Endometrial microvascular endothelial cells (primary cell): Measurements from ENCODE around the gene CYP2C8. TPM values are rescaled to one million over a fixed set of nuclear protein-coding genes. Genes with fewer than 3 reads are reported as not detected.
"Not testable (repeated sequence)": the region's sequence is repeated elsewhere in the genome, so short reads cannot be mapped to it uniquely, and the experiment has no call there.

ENCODE experiments used
- in situ Hi-C: cut with HindIII; loops from 2 replicates; pipeline ENCODE4 v1.10.0; 2017; ENCODE audit warnings: low sequenced_read_pairs, low pct_unique_long_range_greater_than_20kb; ENCODE audit errors: inconsistent ontology term
- total RNA-seq: library from RNA; depleted of rRNA; stranded (reverse); fragments of >200 nt; gene quantifications from one replicate; pipeline ENCODE4 v1.2.3, GENCODE V29; 2015; ENCODE audit errors: inconsistent ontology term

Gene CYP2C8
- not detected for total RNA-seq

DNA sequence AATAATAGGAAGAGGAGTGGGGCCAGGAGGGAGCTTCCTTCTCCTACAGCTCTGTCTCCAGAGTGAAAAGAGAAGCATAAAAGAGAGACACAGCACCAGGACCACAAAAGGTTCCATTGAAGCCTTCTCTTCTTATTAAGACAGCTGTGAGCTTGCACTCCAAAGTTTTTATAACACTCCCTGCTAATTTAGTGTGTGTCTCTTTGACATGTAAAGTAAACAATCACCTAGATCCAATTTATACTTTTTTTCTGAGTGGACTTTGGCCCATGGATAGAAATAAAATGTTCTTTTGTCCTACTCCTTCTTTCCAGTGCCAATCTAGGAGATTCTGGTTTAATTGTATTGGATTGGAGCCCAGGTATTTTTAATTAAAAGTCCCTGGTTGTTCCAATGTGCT lies at the start of gene CYP2C8:
TSS of gene CYP2C8 (minus strand) at position 212 of the 400 bp plus-strand sequence. CDS start at position 117, 95 bp downstream.
- in situ Hi-C loops = no loop called here

DNA sequence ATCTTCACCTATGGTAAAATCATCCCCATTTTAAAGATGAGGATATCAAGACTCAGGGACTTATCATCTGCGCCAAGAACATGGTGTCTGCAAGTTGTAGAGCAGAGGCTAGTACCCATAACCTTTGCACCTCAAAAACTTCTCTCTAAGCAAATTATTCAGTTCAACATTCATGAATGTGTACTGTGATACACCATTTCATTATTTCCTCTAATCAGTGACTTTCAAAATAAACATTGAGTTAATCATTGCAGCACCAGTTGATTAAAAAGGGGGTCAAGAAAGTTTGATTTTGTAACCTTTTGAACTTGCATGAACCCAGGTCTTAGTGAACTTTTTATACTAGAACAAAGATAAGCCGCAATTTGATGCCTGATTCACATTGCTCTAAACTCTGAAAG lies 47.6 kb upstream of the CYP2C8 start:
- in situ Hi-C loops = no loop called here

- in situ Hi-C loops = not testable (repeated sequence)
These were observed 41.5 kb upstream of the CYP2C8 start for GRCh38 chr10:95110823-95111222.

DNA sequence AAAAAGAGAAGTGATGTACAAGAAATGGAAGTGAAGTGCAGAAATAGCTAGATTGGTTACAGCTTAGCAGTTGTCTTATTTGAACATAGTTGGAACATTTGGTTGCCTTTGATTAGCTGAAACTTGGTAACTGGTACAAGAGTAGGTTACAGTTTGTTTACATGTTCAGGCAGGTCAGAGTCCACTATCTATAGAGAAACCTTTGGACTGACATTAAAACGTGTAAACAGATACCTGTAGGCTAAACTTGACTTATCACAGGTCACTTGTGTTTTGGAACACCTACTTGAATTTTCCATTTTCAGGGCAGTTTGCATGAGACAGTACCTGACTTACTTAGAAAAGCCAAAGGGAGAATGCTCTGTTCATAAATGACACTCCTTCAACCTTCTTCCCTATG lies 28.5 kb upstream of the CYP2C8 start:
- in situ Hi-C loops = no loop called here

DNA sequence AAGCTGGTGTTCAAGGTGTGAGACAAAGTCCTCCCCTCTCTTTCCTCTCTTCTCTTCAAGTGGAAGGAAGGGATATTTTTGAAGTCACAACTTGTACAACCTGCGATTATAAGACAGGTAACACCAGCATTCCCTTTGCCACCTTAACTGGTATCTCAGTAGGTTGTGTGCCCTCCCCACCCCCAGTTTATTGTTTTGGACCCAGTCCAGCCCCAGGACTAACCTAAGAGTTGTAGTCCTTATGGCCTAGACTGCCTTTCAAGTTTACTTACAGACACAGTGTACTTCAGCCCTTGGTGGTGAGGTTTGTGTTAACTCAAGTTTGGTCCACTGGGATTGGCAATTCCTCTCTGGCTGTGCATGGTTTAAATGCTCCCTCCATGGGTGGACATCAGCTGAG lies 26.8 kb upstream of the CYP2C8 start:
- in situ Hi-C loops = no loop called here

GRCh38 chr10:95079626-95080025 lies 10.3 kb upstream of the CYP2C8 start:
- in situ Hi-C loops = not testable (repeated sequence)

DNA sequence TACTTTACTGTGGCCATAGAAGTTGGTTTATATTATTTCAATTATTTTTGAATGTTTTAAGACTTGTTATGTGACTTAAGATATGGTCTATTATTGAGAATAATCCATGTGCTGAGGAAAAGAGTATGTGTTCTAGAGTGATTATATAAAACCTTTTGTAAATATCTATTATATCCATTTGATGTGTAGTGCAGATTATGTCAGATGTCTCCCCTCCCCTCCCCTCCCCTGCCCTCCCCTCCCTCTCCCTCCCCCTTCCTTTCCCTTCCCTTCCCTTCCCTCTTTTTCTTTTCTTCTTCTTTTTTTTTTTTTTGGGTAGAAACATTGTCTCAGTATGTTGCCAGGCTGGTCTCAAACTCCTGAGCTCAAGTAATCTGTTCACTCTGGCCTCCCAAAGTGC lies 8.3 kb upstream of the CYP2C8 start:
- in situ Hi-C loops = no loop called here

- in situ Hi-C loops = no loop called here
These were observed 1.9 kb upstream of the CYP2C8 start for GRCh38 chr10:95071107-95071660.

GRCh38 chr10:95064125-95064524 lies 5.2 kb downstream of the CYP2C8 start:
- in situ Hi-C loops = not testable (repeated sequence)

GRCh38 chr10:95056744-95057363 lies 12.4 kb downstream of the CYP2C8 start:
- in situ Hi-C loops = no loop called here

- in situ Hi-C loops = no loop called here
These were observed 19.4 kb downstream of the CYP2C8 start for GRCh38 chr10:95049919-95050318.

GRCh38 chr10:95048206-95048605 lies 21.1 kb downstream of the CYP2C8 start:
- in situ Hi-C loops = no loop called here

DNA sequence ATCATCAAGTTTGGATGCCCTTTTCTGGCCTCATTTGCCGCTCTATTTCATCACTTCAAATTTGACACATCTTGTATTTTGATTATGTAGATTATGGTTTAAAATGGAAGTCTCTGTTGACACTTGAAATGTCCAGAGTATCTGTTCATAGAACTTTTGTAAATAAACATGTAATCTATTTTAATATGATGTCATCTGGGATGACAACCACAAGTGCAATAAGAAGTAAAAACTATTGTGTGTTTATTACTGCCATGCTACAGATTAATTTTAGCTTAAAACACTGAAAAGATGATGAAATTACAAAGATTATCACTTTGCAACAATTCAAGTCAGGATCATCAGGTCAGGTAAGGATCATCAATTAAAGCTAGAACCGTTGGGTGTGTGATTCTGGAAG lies 30.0 kb downstream of the CYP2C8 start:
- in situ Hi-C loops = no loop called here

- in situ Hi-C loops = no loop called here
These were observed 33.7 kb downstream of the CYP2C8 start for GRCh38 chr10:95035332-95036295.

DNA sequence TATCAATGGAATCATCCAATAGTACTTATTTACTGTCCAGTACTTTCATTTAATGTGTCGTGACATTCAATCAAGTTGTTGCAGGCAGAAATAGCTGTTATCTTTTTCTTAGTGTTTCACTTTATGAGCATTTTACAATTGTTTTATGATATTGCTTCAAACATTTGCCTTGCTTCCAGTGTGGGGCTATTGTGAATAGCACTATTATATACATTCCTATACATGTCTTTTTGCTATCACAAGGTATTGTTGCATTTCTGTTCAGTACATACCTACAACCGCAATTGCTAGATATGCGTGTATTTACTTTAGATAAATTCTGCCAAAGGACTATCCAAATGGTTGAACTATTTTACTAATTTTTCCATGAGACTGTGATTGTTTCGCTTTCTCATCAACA lies 34.9 kb downstream of the CYP2C8 start:
- in situ Hi-C loops = no loop called here

DNA sequence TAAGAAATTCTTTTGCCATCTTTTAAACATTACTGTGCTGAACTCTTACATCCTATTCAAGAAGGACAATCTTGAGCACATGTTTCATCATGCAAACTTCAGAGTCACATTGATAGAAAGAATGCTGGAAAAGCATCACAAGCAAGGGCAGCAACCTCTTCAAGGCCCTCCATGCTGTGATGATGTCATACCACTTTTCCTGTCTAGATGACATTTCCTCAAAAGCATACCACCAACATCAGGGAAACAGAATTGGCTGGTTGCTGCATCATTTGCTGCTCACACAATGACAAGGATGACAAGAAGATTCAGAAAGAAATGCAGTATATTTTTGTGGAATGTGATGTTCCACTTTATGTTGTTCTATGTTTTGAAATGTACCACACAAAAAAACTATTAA lies 37.6 kb downstream of the CYP2C8 start:
- in situ Hi-C loops = no loop called here

GRCh38 chr10:95026461-95026860 lies 42.8 kb downstream of the CYP2C8 start:
- in situ Hi-C loops = no loop called here

GRCh38 chr10:94997741-94998174 lies 71.5 kb downstream of the CYP2C8 start:
- in situ Hi-C loops = no loop called here

DNA sequence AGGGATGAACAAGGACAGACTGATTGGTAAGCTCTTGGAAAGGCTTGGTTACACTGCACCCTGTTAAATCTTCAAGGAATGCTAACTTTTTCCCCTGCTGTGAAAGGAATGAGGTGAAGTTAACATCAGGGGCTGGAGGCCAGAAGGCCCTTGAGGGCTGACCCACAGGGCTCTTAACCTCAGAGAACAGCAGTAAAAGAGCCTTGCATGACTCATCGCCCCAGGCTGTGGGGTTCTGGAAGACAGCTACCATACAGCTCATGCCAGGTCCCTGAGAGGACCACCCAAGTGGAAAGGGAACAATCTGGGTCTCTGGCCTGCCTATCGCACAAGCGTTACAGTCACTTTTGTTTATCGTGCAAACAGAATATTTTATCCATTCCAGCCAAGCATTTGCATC lies 76.5 kb downstream of the CYP2C8 start:
- in situ Hi-C loops = no loop called here
